Stimulated activated CD4-positive, alpha-beta T cell treated with anti-CD3 and anti-CD28 coated beads, Interleukin-15, amount 100 ng/mL, for 24 hours (primary cell): ENCODE measurements around the gene LTB4R.

Experiments used
- DNase-seq: peaks from one replicate; pipeline ENCODE4 v3.0.0-alpha.2; 2020

Gene LTB4R

DNA sequence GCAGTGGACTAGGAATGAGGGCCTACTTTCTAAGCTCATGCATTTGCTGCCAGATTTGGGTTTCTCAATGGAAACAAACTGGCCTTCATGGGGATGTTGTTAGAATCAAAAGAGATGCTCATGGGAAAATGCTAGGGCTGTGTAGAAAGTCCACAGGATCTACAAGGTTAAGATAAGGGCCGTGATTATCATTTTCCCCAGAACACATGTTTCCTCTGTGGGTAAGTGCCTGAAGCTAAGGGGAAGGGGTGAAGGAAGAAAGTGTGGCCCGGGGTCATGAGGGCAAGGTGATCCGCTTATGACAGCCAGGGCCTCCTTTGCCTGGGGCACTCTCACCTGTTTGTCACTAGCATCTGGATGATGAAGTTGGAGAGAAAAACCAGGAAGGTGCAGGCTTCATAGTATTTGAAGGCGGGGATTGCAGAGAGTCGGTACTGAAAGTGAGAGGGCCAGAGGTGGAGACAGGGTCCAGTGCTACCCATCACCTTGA lies 13.8 kb downstream of the LTB4R start:
- no peak for DNase-seq

DNA sequence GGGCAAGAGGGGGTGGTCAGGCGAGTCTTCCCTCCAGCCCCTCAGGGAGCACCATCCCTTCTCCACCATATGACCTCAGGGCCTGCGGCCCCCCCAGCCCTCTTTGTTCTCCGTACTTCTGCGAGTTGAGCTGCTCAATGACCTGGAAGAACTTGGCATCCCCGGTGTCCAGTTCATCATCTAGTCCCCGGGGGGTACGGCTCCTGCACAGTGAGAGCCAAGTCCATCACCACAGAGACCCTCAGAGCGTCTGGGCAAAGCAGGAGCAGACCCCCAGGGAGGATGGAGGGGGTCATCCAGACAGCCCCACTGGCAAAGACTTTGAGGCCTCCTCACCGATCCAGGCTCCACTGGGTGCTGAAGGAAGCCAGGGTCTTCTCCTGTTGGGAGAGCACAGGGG lies 14.7 kb downstream of the LTB4R start:
- DNase-seq = no peak

DNA sequence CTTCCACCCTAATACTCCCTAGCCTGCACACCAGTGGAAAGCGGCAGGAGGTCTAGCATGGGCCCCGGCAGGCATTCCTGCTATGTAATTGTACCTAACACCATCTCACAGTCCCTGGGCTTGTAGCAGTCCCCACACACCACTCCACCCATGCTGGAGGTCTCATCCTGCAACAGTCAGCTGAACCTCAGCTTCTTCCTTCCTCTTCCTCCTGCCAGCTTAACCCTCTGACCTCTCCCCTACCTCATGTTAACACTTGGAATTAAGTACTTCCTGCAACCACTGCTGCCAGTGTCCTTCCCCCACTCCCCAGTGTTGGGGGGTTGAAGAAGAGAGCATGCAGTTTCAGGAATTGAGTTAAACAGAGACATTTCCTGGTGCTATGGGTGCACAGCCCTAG lies 16.0 kb downstream of the LTB4R start:
- no peak for DNase-seq

DNA sequence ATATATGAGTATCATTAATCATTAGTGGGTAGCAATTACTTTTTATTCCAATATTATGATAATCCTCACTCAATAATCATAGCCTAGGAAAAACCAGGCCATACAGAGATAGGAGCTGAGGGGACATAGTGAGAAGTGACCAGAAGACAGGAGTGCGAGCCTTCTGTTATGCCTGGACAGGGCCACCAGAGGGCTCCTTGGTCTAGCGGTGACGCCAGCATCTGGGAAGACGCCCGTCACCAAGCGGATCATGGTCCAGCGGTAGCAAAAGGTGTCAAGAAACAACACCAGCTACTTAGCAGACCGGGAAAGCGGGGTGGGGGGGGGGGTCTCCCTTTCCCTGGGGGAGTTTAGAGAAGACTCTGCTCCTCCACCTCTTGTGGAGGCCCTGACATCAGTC lies 16.6 kb downstream of the LTB4R start:
- peak; percentile 51 for DNase-seq

- DNase-seq = no peak
Measured at GRCh38 chr14:24329073-24329663, 17.9 kb downstream of the LTB4R start.

DNA sequence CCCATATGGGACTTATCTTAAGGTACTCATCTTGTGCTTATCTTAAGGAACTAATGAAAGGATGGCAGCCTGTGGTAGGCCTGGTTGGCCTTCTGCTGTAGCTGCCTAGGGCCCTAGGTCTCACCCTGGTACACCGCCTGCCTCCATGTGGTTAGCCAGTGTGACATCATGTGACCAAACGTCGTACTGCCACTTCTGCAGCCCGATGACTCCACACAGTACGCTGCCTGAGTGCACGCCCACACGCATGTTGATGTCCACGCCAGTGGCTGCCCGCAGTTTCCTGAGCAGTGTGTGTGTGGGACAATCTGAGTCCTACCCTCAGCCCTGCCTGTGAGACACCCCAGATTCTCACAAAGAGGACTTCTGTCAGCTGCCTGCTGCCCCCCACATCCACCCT lies 18.4 kb downstream of the LTB4R start:
- DNase-seq = peak; percentile 53

DNA sequence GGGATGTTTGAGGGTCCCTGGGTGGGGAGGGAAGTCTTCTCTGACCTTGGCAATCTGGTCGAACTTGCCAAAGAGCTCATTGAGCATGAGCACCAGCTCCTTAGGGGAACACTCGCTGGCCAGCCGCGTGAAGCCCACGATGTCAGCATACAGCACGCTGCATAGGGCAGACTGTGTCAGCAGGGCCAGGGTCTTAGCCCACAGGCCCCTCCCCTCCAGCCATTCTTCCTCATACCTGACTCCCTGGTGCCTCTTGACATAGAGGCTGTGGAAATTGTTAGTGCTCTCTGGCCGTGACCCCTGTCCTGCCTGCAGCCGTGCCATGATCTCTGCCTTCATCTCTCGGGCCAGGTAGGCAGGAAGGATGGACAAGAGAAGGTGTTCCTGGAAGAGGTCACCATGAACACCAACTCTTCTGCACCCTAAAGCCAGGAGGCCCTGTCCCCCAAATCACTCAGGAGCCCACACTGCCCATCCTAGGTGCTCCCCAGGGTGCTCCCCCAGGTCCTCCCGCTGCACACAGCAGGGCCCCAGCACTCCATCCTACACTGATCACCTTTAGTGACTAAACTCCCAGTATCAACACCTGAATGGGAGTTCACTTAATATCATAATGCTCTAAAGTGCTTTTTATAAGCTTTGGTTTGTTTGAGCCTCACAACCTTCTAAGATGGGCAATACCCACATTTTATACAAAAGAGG lies 19.8 kb downstream of the LTB4R start:
- DNase-seq = no peak

DNA sequence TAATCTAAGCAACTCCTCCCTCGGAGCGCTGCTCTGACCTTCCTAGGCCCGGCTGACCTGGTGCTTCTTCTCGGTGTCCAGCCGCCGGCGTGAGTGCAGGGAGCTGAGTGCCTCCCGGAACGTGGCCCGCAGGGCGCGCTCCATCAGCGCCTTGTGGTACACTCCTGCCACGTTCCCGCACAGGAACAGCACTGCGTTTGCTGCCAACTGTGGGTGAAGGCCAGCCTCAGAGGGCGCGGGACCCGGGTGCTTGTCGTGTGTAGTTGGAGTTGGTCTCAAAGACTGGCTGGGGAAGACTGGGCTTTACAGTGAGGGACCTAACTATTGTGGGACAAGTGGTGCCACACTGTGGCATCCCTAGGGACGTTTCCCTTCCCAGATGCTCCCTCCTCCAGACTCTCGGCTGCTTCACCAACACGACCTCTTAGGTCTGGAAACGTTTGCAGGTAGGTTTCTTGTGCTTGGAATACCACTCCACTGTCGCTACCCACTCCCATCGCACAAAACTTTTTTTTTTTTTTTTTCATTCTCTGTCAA lies 20.5 kb downstream of the LTB4R start:
- no peak for DNase-seq

GRCh38 chr14:24332268-24332993 lies 21.1 kb downstream of the LTB4R start:
- peak; percentile 89 for DNase-seq

DNA sequence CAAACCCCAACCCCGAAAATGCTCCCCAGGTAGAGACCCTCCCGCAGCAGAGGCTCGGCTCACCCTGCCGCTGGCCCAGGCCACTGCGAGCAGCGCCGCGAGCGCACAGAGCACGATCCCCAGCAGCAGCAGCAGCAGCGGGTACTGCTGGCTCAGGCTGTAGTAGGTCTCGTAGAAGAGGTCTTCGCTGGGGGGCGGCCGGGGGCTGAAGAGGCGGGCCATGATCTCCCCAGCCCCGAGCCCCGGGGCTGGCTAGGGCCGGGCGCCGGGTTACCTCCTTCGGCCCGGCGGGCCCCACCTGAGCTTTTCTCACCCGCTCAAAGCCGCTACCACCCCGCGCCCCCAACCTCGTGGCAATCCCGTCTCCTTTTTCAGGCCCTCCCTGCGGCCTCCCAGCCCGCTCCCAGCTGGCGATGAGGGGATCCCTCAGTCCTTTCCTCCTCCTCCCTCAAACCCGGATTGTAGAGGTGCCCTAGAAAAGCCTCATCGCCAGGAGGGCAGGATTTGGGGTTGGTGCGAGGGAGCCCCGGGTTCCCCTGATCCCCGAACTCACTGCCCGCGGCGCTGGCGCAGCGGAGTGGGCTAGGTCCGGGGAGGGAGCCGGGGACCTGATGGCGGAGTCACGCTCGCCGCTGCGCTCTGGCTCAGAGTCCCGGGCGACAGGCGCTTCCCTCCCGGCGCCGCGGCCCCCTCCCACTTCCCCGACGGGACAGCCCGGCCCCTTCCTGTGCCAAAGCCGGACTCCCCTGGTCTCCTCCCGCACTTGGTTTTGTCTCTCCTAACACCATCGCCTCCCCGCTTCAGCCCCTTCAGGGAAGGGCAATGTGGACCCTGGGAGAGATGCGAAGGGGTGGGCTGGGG lies 23.4 kb downstream of the LTB4R start, which contains the start of gene ADCY4:
Gene ADCY4 (minus strand): TSS at position 641 of the 861 bp plus-strand sequence. CDS start 419 bp downstream, at position 222.
- DNase-seq = no peak

DNA sequence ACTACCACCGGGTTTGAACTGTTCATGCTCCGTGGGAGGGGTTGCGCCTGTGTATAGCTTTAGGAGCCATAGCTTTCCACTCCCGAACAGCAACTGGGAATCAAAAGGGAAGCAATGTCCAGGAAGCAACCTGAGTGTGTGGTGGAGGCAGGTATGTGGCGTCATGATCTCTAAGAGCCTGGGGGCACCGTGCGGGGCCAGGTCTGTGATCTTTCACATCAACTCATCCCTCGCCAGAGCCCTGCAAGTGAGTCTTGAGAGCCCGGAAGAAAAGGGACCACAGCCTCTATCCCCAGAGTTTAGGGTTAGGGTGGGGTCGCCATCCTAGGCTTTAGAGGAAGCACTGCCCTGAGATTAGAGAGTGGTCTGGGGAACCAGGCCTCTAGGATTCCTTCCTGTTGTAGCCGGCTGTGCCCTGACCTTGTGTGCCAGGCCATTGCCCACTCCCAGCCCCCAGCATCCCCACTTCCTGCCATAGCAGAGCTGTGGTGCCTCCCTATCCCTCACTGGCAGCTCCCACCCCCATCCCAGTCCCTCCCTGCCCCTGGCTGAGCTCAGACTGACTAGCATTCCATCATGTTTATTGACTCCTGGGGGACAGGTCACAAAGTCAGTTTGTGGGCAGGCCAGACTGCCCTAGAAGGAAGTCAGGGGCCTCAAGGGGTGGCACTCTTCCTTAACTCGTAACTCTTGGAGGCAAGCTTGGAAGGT lies 24.3 kb downstream of the LTB4R start:
- no peak for DNase-seq

- DNase-seq = no peak
Measured at GRCh38 chr14:24337144-24337823, 26.0 kb downstream of the LTB4R start.

DNA sequence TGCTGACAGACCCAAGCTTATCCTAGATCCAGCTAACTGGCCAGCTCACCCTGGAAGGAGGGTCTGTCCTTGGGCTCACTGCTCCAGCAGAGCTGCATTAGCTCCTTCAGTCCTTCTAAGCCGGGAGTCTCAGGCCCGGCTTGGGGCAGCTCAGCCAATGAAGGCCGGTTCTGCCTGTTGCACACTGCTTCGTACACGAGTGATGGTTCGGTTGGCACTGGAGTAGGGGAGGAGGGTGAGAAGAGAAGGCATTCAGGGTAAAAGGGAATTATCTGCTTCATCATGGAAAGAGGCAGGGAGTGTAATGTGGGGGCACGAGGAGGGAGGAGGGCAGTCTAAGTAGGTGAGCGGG lies 26.5 kb downstream of the LTB4R start:
- DNase-seq = no peak

- no peak for DNase-seq
Measured at GRCh38 chr14:24338843-24339242, 27.5 kb downstream of the LTB4R start.

DNA sequence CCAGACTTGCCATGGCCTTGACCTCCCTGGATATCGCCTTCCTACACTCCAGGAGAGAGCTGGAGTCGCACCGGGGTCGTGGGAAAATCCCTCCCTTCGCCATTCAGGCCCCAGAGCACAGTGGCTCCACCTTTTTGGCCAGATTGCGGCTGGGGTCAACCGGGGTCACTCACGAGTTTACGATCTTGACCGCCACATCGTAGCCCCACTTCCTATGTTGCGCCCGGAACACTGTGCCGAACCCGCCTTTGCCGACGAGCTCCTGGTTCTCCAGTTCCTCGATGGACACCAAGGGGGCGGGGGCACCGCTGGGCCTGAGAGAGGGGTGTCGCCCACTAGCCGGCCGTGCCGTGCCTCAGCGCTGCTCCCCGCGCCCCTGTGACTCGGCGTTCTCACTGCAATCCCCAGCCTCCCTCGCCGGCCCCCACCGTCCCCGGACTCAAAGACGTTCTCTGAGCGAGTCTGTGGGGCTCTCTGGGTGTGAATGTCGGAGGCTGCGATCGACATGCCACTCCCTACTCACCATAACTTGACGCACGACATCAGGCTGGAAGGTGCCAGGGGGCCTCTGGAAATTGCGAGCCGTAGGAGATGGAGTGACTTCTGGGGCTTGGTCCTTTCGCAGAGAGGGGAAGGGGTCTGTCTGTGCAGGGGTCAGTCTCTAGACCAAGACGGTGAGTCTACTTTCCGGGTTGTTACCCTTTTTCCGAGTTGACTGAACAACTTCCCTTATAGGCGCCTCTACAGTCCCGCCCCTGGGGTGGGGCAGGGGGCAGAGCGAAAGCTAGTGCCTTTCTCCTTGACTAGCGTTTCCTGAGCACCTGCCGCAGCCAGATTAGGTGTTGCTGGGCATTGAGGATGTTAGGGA lies 28.2 kb downstream of the LTB4R start, which contains the start of gene RIPK3:
Gene RIPK3 (minus strand): TSS at position 708 of the 868 bp plus-strand sequence. CDS start 165 bp downstream, at position 543.
- peak; percentile 82 for DNase-seq

DNA sequence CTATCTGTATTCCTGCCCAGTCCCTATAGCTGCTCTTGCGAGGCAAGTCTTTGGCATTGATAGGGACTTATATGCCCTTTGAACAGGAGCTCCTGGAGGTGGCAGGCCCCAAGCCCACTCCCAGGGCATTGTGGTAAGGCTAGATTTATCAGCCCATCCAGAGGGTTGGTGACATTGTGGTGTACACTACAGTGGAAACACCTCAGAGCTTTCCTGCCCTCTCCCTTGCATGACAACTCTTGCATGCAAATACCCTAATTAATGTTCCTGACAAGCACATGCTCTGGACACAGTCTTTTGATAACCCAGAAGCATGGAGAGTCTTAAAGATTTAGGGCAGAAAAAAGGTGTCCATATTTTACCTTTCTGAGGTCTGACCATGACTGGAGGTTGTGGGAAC lies 29.3 kb downstream of the LTB4R start:
- no peak for DNase-seq

DNA sequence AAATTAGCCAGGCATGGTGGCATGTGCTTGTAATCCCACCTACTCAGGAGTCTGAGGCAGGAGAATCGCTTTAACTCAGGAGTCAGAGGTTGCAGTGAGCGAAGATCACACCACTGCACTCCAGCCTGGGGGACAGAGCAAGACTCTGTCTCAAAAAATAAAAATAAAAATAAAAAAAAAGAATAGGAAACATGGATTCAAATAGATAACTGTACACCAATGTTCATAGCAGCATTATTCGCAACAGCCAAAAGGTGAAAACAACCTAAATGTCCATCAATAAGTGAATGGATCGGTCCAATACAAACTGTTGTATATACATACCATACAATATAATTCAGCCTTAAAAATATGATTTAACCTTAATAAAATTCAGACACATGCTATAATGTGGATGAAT lies 31.6 kb downstream of the LTB4R start:
- DNase-seq = no peak

DNA sequence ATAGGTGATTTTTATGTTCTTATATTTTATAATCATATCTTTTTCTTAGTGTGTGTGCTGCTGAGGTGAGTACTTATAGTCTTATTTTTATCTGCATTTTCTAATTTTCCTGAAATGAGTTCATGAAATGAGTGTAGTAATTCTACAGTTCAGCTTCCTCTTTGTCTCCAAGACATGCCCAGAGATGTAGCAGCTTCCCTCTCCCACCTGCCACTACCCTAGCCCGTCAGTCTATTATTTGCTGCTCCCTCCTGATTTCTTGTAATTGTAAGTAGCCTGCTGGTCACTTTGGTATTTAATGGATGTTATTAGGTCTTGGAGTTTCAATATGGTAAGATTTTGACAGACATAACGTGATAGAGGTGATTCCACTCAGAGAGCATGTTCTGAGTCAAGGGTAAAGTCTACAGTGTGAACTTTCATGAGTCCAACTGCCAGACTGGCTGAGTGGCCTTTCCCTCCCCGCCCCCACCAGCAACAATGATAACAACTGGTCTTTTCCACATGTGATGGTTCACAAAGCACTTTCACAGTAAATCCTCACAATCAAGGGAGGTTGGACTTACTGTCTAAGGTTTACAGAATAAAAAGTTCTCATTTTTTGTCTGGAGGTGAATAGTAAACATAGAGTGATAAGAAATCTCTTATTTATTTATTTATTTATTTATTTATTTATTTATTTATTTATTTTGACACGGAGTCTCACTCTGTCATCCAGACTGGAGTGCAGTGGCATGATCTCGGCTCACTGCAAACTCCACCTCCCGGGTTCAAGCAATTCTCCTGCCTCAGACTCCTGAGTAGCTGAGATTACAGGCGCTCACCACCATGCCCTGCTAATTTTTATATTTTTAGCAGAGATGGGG lies 32.7 kb downstream of the LTB4R start:
- no peak for DNase-seq

DNA sequence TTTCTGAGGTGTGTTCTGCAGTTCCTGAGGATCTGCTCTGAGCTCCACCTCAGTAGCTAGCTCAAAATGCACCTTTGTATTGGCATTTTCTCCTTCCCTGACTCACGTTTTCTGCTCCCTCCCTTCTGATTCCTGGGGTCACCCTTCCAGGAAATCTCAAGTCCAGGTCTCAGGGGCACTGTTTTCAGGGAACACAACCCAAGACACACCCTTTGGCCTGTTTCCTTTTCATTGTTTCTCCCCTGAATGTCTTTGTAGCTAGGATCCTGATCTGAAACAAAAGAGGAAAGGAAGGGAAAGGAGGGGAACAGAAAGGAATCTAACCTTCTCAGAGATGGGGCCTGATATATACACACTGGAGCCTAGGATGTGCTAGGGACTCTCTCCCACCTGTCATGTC lies 35.8 kb downstream of the LTB4R start:
- DNase-seq = no peak
